NCI-H446 (cell line): ENCODE data around the gene DTNBP1.

ENCODE experiments used
- DNase-seq, 2 experiments: peaks; one replicate each; lab custom pipeline; 2025; lab: John Stamatoyannopoulos, UW

Gene DTNBP1

GRCh38 chr6:15623276-15624116 is 39.3 kb downstream of the DTNBP1 start:
- peak; percentile 23 to 36 for DNase-seq

GRCh38 chr6:15622045-15622740 is 40.6 kb downstream of the DTNBP1 start:
- DNase-seq: no peak

GRCh38 chr6:15621203-15622044 is 41.4 kb downstream of the DTNBP1 start:
- peak; percentile 9 to 55 for DNase-seq

- peak; percentile 29 to 63 for DNase-seq
Measured at GRCh38 chr6:15620611-15621010, 42.2 kb downstream of the DTNBP1 start.

GRCh38 chr6:15619330-15619729 is 43.5 kb downstream of the DTNBP1 start:
- no peak for DNase-seq

- DNase-seq: no peak
Measured at GRCh38 chr6:15618685-15619084, 44.1 kb downstream of the DTNBP1 start.

- no peak for DNase-seq
Measured at GRCh38 chr6:15616261-15616660, 46.6 kb downstream of the DTNBP1 start.

GRCh38 chr6:15615802-15616201 is 47.0 kb downstream of the DTNBP1 start:
- no peak for DNase-seq

- DNase-seq: no peak
Measured at GRCh38 chr6:15614277-15614676, 48.6 kb downstream of the DTNBP1 start.

- no peak for DNase-seq
Measured at GRCh38 chr6:15608396-15608795, 54.4 kb downstream of the DTNBP1 start.

- no peak for DNase-seq
Measured at GRCh38 chr6:15607603-15608002, 55.2 kb downstream of the DTNBP1 start.

- no peak for DNase-seq
Measured at GRCh38 chr6:15606347-15606746, 56.5 kb downstream of the DTNBP1 start.

GRCh38 chr6:15604843-15605242 is 58.0 kb downstream of the DTNBP1 start:
- DNase-seq: no peak

- no peak for DNase-seq
Measured at GRCh38 chr6:15602154-15602553, 60.7 kb downstream of the DTNBP1 start.

GRCh38 chr6:15598273-15598798 is 64.5 kb downstream of the DTNBP1 start:
- DNase-seq: no peak

- no peak for DNase-seq
Measured at GRCh38 chr6:15596186-15596896, 66.5 kb downstream of the DTNBP1 start.

- DNase-seq: no peak
Measured at GRCh38 chr6:15595461-15596173, 67.2 kb downstream of the DTNBP1 start.

GRCh38 chr6:15594512-15595259 is 68.1 kb downstream of the DTNBP1 start:
- DNase-seq: no peak

GRCh38 chr6:15593798-15594197 is 69.0 kb downstream of the DTNBP1 start:
- peak; percentile 13 to 50 for DNase-seq

- DNase-seq: no peak
Measured at GRCh38 chr6:15592610-15593009, 70.2 kb downstream of the DTNBP1 start.
